ENCODE results near the gene XPA. TPM values are rescaled to one million over a fixed set of nuclear protein-coding genes. Genes with fewer than 3 reads are reported as not detected.
A peak's percentile ranks its signal among the peaks of the same experiment; 100 is the strongest.

Gene XPA
- total RNA-seq, 1 experiment from 2014 or later = 12.3 TPM

- Mint-ChIP-seq H3K4me1 (ENCODE audit: insufficient read depth, unreplicated experiment) (peaks cover 40% of the 10 kb centered on the region), H3K27me3 (ENCODE audit: insufficient read depth, unreplicated experiment) (no peaks in the 10 kb centered on the region), H3K4me3 (ENCODE audit: unreplicated experiment) (peak overlapping the region; percentile 86), H3K27ac (ENCODE audit: low read depth, unreplicated experiment) (peak overlapping the region; percentile 80), H3K9me3 (ENCODE audit: unreplicated experiment) (no peaks in the 10 kb centered on the region), H3K36me3 (ENCODE audit: insufficient read depth, unreplicated experiment) (peaks cover 14% of the 10 kb centered on the region)
- ChIA-PET CTCF (interaction anchor here (0.5 to 3.0 kb wide), 2 partner anchors 203 to 226 kb away, joined by 4 to 10 read pairs; no protein-coding TSS in a partner anchor), POLR2A (interaction anchor here (0.6 to 5.2 kb wide), 13 partner anchors 11 to 556 kb away, joined by 3 to 47 read pairs (median 8); partner anchors contain the start of genes ANP32B, NCBP1, TRMO and TSTD2)
- intact Hi-C loops (cut with micrococcal nuclease) = no loop called here
- TF ChIP-seq CTCF (IDR thresholded peaks at IDR 0.05; ENCODE audit: unreplicated experiment) = no peak
- no TSS peak for BruUV-seq (replicated peaks)
- peak; percentile 27 for DNase-seq (ENCODE audit: unreplicated experiment)
These were observed 697 bp upstream of the XPA start for GRCh38 chr9:97697837-97698236.

- POLR2A ChIA-PET = interaction anchor here (0.6 to 5.2 kb wide), 18 partner anchors 9 to 558 kb away, joined by 3 to 47 read pairs (median 6); partner anchors contain the start of genes NCBP1, TRMO and TSTD2
- Mint-ChIP-seq H3K36me3 (ENCODE audit: insufficient read depth, unreplicated experiment) (peaks cover 25% of the 10 kb centered on the region), H3K9me3 (ENCODE audit: unreplicated experiment) (no peaks in the 10 kb centered on the region), H3K4me1 (ENCODE audit: insufficient read depth, unreplicated experiment) (peaks cover 38% of the 10 kb centered on the region), H3K27ac (ENCODE audit: low read depth, unreplicated experiment) (peak overlapping the region; percentile 80), H3K27me3 (ENCODE audit: insufficient read depth, unreplicated experiment) (no peaks in the 10 kb centered on the region), H3K4me3 (ENCODE audit: unreplicated experiment) (peak overlapping the region; percentile 86)
- DNase-seq (ENCODE audit: unreplicated experiment) = no peak
- TF ChIP-seq CTCF (IDR thresholded peaks at IDR 0.05; ENCODE audit: unreplicated experiment) = no peak
- BruUV-seq (replicated peaks) = TSS peak; percentile 23
- CTCF ChIA-PET = interaction anchor here (0.5 to 0.8 kb wide), 4 partner anchors 22 to 257 kb away, joined by 3 read pairs; no protein-coding TSS in a partner anchor
- intact Hi-C loops (cut with micrococcal nuclease) = no loop called here
These were observed 941 bp downstream of the XPA start for GRCh38 chr9:97695995-97696802.

- Mint-ChIP-seq H3K27me3 (ENCODE audit: insufficient read depth, unreplicated experiment) (no peaks in the 10 kb centered on the region), H3K27ac (ENCODE audit: low read depth, unreplicated experiment) (no peak overlapping the region), H3K36me3 (ENCODE audit: insufficient read depth, unreplicated experiment) (peaks cover 32% of the 10 kb centered on the region), H3K4me3 (ENCODE audit: unreplicated experiment) (peak overlapping the region; percentile 86), H3K9me3 (ENCODE audit: unreplicated experiment) (no peaks in the 10 kb centered on the region), H3K4me1 (ENCODE audit: insufficient read depth, unreplicated experiment) (peaks cover 38% of the 10 kb centered on the region)
- BruUV-seq (replicated peaks) = no TSS peak
- intact Hi-C loops (cut with micrococcal nuclease) = no loop called here
- ChIA-PET CTCF (interaction anchor here (0.5 kb wide), 1 partner anchor 147 kb away, joined by 3 read pairs; no protein-coding TSS in a partner anchor), POLR2A (interaction anchor here (1.3 to 5.2 kb wide), 7 partner anchors 10 to 227 kb away, joined by 3 to 47 read pairs (median 14); partner anchors contain the start of genes NCBP1, TRMO and TSTD2)
- no peak for TF ChIP-seq CTCF (IDR thresholded peaks at IDR 0.05; ENCODE audit: unreplicated experiment)
- DNase-seq (ENCODE audit: unreplicated experiment) = no peak
These were observed 1.8 kb downstream of the XPA start for GRCh38 chr9:97695390-97695789.

GRCh38 chr9:97694769-97695168 is 2.4 kb downstream of the XPA start:
- no TSS peak for BruUV-seq (replicated peaks)

More at GRCh38 chr9:97694769-97695168, 2.4 kb downstream of the XPA start:
- CTCF ChIA-PET = no interaction called here
- intact Hi-C loops (cut with micrococcal nuclease) = no loop called here
- Mint-ChIP-seq H3K4me3 (ENCODE audit: unreplicated experiment) (peak overlapping the region; percentile 86), H3K4me1 (ENCODE audit: insufficient read depth, unreplicated experiment) (peaks cover 43% of the 10 kb centered on the region), H3K27me3 (ENCODE audit: insufficient read depth, unreplicated experiment) (no peaks in the 10 kb centered on the region), H3K36me3 (ENCODE audit: insufficient read depth, unreplicated experiment) (peaks cover 39% of the 10 kb centered on the region), H3K9me3 (ENCODE audit: unreplicated experiment) (no peaks in the 10 kb centered on the region), H3K27ac (ENCODE audit: low read depth, unreplicated experiment) (no peak overlapping the region)
- DNase-seq (ENCODE audit: unreplicated experiment) = peak; percentile 48
- TF ChIP-seq CTCF (IDR thresholded peaks at IDR 0.05; ENCODE audit: unreplicated experiment) = no peak
- POLR2A ChIA-PET = interaction anchor here (1.3 to 2.8 kb wide), 3 partner anchors 11 to 34 kb away, joined by 3 to 17 read pairs (median 3); no protein-coding TSS in a partner anchor
